C4-2B (cell line): Measurements from ENCODE around the gene SLC6A12.

ENCODE experiments used
- ZFX ChIP-seq: fragments of 450-650 bp; IDR thresholded peaks from 2 replicates; pipeline ENCODE4 v1.6.1; 2017
- TF ChIP-seq, protein P1 (sequence below): fragments of 450-650 bp; conservative IDR thresholded peaks from 2 replicates; pipeline ENCODE4 v1.5.1; 2017; ENCODE audit warnings: mild to moderate bottlenecking

DNA sequence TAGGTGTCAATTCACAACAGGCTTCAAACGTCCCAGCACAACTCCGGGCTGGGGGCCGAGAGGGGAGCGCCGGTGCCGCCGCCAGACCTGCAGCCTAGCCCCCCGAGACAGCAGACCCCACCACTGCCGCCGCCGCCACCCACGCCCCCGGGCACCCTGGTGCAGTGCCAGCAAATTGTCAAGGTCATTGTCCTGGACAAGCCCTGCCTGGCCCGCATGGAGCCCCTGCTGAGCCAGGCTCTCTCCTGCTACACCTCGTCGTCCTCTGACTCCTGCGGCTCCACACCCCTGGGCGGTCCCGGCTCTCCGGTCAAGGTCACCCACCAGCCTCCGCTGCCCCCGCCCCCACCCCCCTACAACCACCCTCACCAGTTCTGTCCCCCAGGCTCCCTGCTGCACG lies 39.4 kb downstream of the SLC6A12 start:
- TF ChIP-seq, protein P1, sequence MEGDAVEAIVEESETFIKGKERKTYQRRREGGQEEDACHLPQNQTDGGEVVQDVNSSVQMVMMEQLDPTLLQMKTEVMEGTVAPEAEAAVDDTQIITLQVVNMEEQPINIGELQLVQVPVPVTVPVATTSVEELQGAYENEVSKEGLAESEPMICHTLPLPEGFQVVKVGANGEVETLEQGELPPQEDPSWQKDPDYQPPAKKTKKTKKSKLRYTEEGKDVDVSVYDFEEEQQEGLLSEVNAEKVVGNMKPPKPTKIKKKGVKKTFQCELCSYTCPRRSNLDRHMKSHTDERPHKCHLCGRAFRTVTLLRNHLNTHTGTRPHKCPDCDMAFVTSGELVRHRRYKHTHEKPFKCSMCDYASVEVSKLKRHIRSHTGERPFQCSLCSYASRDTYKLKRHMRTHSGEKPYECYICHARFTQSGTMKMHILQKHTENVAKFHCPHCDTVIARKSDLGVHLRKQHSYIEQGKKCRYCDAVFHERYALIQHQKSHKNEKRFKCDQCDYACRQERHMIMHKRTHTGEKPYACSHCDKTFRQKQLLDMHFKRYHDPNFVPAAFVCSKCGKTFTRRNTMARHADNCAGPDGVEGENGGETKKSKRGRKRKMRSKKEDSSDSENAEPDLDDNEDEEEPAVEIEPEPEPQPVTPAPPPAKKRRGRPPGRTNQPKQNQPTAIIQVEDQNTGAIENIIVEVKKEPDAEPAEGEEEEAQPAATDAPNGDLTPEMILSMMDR = no peak
- no peak for TF ChIP-seq ZFX
